Measurements from ENCODE around the gene DDX6. TPM values are rescaled to one million over a fixed set of nuclear protein-coding genes. Genes with fewer than 3 reads are reported as not detected.
A peak's percentile ranks its signal among the peaks of the same experiment; 100 is the strongest.

The DDX6 gene
- polyA plus RNA-seq, 1 experiment = 81.8 TPM

GRCh38 chr11:118799372-118799771, 8.4 kb upstream of the DDX6 start:
- Histone ChIP-seq H3K27ac (ENCODE audit: low read depth, low read length) (no peak overlapping the region), H3K9me3 (ENCODE audit: control insufficient read depth, insufficient read depth, low read length) (no peaks in the 10 kb centered on the region), H3K4me3 (ENCODE audit: low read depth, low read length) (no peak overlapping the region), H3K27me3 (ENCODE audit: control insufficient read depth, insufficient read depth, low read length) (peaks cover 5% of the 10 kb centered on the region)
- CTCF ChIA-PET = interaction anchor here (0.5 to 0.6 kb wide), 2 partner anchors 110 to 241 kb away, joined by 3 to 4 read pairs; no protein-coding TSS in a partner anchor
- TF ChIP-seq CTCF (IDR thresholded peaks at IDR 0.05; ENCODE audit: low read depth, low read length) = no peak
- POLR2A ChIA-PET = interaction anchor here (0.8 kb wide), 1 partner anchor 127 kb away, joined by 4 read pairs; the partner anchor contains the start of gene BCL9L
- no peak for DNase-seq (ENCODE audit: low read depth, low spot score)

- peaks cover 5% of the 10 kb centered on the region for H3K27me3 ChIP-seq (ENCODE audit: control insufficient read depth, insufficient read depth, low read length)
- POLR2A ChIA-PET = no interaction called here
- TF ChIP-seq CTCF (IDR thresholded peaks at IDR 0.05; ENCODE audit: low read depth, low read length) = no peak
- no peak for DNase-seq (ENCODE audit: low read depth, low spot score)
- H3K27ac ChIP-seq (ENCODE audit: low read depth, low read length) = no peak overlapping the region
- H3K9me3 ChIP-seq (ENCODE audit: control insufficient read depth, insufficient read depth, low read length) = no peaks in the 10 kb centered on the region
- CTCF ChIA-PET = no interaction called here
- no peak overlapping the region for H3K4me3 ChIP-seq (ENCODE audit: low read depth, low read length)
Measured at GRCh38 chr11:118797510-118797909, 6.5 kb upstream of the DDX6 start.

GRCh38 chr11:118792570-118793124, 1.7 kb upstream of the DDX6 start:
- Histone ChIP-seq H3K9me3 (ENCODE audit: control insufficient read depth, insufficient read depth, low read length) (no peaks in the 10 kb centered on the region; the same call in 1 of the 2 replicates), H3K27ac (ENCODE audit: low read depth, low read length) (peak overlapping the region; percentile 97), H3K4me3 (ENCODE audit: low read depth, low read length) (peak overlapping the region; percentile 91), H3K27me3 (ENCODE audit: control insufficient read depth, insufficient read depth, low read length) (peaks cover 4% of the 10 kb centered on the region)
- ChIA-PET POLR2A (interaction anchor here (0.8 to 1.5 kb wide), 5 partner anchors 23 to 133 kb away, joined by 3 to 22 read pairs (median 4); partner anchors contain the start of gene BCL9L), CTCF (interaction anchor here (0.9 to 2.5 kb wide), 5 partner anchors 102 to 164 kb away, joined by 3 to 9 read pairs (median 4); partner anchors contain the start of genes BCL9L and UPK2)
- peak; percentile 74 for DNase-seq (ENCODE audit: low read depth, low spot score)
- no peak for TF ChIP-seq CTCF (IDR thresholded peaks at IDR 0.05; ENCODE audit: low read depth, low read length)

GRCh38 chr11:118791961-118792569, 1.1 kb upstream of the DDX6 start:
- ChIA-PET POLR2A (interaction anchor here (0.8 to 1.5 kb wide), 5 partner anchors 24 to 133 kb away, joined by 3 to 22 read pairs (median 4); partner anchors contain the start of gene BCL9L), CTCF (interaction anchor here (1.1 to 2.5 kb wide), 8 partner anchors 16 to 165 kb away, joined by 3 to 9 read pairs (median 4); partner anchors contain the start of gene UPK2)
- peaks cover 3% of the 10 kb centered on the region for H3K27me3 ChIP-seq (ENCODE audit: control insufficient read depth, insufficient read depth, low read length)
- H3K27ac ChIP-seq (ENCODE audit: low read depth, low read length) = peak overlapping the region; percentile 97
- no peak for DNase-seq (ENCODE audit: low read depth, low spot score)
- no peaks in the 10 kb centered on the region; the same call in 1 of the 2 replicates for H3K9me3 ChIP-seq (ENCODE audit: control insufficient read depth, insufficient read depth, low read length)
- H3K4me3 ChIP-seq (ENCODE audit: low read depth, low read length) = peak overlapping the region; percentile 91
- no peak for TF ChIP-seq CTCF (IDR thresholded peaks at IDR 0.05; ENCODE audit: low read depth, low read length)
